HL-60 (cell line): ENCODE results near the gene PRDM2.

ENCODE experiments used
- DNase-seq, 2 experiments: peaks; one replicate each; pipeline ENCODE4 v3.0.0-alpha.2; 2010 to 2020; ENCODE audit warnings: low read depth in 1 of 2, low spot score in 1 of 2
- H3K27ac ChIP-seq: fragments of 250-450 bp; sonication (Bioruptor Pico); replicated peaks from 2 replicates; pipeline ENCODE4 v1.5.1; 2020; ENCODE audit warnings: mild to moderate bottlenecking, moderate library complexity
- H3K27me3 ChIP-seq: fragments of 250-450 bp; sonication (Bioruptor Pico); 2 replicates; pipeline ENCODE4 v1.5.1; 2021; ENCODE audit warnings: mild to moderate bottlenecking, moderate library complexity; ENCODE audit not compliant: insufficient read depth, poor library complexity, severe bottlenecking
- H3K4me3 ChIP-seq: replicated peaks from 2 replicates; pipeline ENCODE4 v1.5.1; 2011; ENCODE audit warnings: mild to moderate bottlenecking, control low read depth, low read length; ENCODE audit not compliant: insufficient read depth
- CTCF ChIP-seq: IDR thresholded peaks from one replicate; pipeline ENCODE4 v1.5.1; 2011; ENCODE audit warnings: low read length, control low read depth, inconsistent platforms; ENCODE audit not compliant: insufficient read depth
- GABPA ChIP-seq: IDR thresholded peaks from 2 replicates; pipeline ENCODE4 v1.6.1; 2012; ENCODE audit warnings: low read depth
- POLR2AphosphoS5 ChIP-seq: IDR thresholded peaks from 2 replicates; pipeline ENCODE4 v1.6.1; 2012; ENCODE audit warnings: low read depth
- SPI1 ChIP-seq: IDR thresholded peaks from 2 replicates; pipeline ENCODE4 v1.6.1; 2012; ENCODE audit warnings: low read depth, mild to moderate bottlenecking, borderline replicate concordance
- TF ChIP-seq, protein P1 (sequence below): IDR thresholded peaks from 2 replicates; pipeline ENCODE4 v1.6.1; 2012; ENCODE audit warnings: low read depth; ENCODE audit not compliant: insufficient replicate concordance

PRDM2 gene

DNA sequence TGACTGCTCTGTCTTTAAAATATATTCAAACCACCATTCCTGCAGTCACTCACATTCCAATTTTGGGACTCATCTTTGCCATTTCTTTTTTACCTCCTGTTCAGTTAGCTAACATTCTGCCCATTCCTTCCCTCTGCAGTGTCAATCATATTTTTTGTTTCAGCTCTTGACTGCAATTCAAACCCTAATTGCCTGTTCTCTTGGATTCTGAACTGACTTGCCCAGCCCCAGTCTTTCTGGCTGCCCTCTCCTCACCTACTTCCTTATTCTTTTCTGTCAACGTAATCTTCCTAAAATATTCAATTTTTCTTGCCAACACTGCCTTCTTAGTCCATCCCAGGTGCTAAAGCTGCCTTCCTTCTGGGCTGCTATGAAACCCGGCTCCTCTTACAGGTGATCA is 6.1 kb downstream of the PRDM2 start:
- Histone ChIP-seq H3K27me3 (no peaks in the 10 kb centered on the region), H3K4me3 (no peak overlapping the region), H3K27ac (peak overlapping the region; percentile 3; the same call in 1 of the 2 replicates)
- peak in 1 of 2 experiments; percentile 49 for DNase-seq
- peak; percentile 23; the same call in 1 of the 2 replicates for TF ChIP-seq SPI1
- TF ChIP-seq, protein P1, sequence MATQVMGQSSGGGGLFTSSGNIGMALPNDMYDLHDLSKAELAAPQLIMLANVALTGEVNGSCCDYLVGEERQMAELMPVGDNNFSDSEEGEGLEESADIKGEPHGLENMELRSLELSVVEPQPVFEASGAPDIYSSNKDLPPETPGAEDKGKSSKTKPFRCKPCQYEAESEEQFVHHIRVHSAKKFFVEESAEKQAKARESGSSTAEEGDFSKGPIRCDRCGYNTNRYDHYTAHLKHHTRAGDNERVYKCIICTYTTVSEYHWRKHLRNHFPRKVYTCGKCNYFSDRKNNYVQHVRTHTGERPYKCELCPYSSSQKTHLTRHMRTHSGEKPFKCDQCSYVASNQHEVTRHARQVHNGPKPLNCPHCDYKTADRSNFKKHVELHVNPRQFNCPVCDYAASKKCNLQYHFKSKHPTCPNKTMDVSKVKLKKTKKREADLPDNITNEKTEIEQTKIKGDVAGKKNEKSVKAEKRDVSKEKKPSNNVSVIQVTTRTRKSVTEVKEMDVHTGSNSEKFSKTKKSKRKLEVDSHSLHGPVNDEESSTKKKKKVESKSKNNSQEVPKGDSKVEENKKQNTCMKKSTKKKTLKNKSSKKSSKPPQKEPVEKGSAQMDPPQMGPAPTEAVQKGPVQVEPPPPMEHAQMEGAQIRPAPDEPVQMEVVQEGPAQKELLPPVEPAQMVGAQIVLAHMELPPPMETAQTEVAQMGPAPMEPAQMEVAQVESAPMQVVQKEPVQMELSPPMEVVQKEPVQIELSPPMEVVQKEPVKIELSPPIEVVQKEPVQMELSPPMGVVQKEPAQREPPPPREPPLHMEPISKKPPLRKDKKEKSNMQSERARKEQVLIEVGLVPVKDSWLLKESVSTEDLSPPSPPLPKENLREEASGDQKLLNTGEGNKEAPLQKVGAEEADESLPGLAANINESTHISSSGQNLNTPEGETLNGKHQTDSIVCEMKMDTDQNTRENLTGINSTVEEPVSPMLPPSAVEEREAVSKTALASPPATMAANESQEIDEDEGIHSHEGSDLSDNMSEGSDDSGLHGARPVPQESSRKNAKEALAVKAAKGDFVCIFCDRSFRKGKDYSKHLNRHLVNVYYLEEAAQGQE = no peak

DNA sequence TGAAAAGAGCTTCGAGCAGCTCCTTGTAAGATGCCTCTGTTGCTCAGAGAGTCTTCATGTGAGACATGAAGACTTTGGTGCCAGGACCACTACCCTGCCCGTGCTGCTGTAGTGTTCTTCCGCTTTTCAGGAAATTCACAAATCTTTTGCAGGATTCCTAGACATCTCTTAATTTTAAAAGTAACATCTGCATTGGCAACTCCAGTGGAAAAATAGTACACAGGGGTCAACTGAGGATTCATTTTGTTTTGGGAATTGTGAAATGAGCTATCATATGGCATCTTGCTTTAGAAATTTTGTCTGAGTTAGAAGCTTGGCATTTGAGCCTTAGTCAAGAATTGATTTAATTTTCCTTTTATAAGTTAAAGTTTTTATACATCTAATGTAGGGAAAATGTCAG is 7.2 kb downstream of the PRDM2 start:
- Histone ChIP-seq H3K27me3 (no peaks in the 10 kb centered on the region), H3K4me3 (no peak overlapping the region), H3K27ac (no peak overlapping the region)
- no peak for DNase-seq
- no peak for TF ChIP-seq CTCF
- no peak for TF ChIP-seq SPI1
- TF ChIP-seq POLR2AphosphoS5 = no peak
- TF ChIP-seq GABPA = no peak
- TF ChIP-seq, protein P1 = no peak

- Histone ChIP-seq H3K4me3 (no peak overlapping the region), H3K27ac (no peak overlapping the region), H3K27me3 (no peaks in the 10 kb centered on the region)
- DNase-seq = no peak
- TF ChIP-seq SPI1 (no peak), GABPA (no peak), POLR2AphosphoS5 (no peak), CTCF (no peak)
- TF ChIP-seq, protein P1 = no peak
Measured at GRCh38 chr1:13708380-13708982, 8.5 kb downstream of the PRDM2 start.
